ENCODE measurements around the gene PLPPR1.

PLPPR1 gene

DNA sequence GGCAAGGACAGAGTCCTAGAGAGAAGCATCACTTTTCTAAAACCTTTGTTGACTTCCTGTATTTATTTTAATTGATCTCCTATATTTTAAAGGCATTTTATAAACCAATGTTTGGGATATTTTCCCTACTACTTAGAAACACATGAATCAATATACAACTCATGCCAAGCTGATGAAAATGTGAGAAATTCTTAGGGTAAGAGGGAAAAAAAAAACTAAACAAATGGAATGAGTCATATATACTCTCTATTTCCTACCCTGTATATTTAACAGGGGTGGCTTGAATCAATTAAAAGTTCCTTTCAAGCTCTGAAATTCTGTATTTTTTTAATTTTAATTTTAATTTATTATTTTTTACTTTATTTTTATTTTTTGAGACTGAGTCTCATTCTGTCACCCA lies 336.7 kb downstream of the PLPPR1 start:
- TF ChIP-seq, protein P1, sequence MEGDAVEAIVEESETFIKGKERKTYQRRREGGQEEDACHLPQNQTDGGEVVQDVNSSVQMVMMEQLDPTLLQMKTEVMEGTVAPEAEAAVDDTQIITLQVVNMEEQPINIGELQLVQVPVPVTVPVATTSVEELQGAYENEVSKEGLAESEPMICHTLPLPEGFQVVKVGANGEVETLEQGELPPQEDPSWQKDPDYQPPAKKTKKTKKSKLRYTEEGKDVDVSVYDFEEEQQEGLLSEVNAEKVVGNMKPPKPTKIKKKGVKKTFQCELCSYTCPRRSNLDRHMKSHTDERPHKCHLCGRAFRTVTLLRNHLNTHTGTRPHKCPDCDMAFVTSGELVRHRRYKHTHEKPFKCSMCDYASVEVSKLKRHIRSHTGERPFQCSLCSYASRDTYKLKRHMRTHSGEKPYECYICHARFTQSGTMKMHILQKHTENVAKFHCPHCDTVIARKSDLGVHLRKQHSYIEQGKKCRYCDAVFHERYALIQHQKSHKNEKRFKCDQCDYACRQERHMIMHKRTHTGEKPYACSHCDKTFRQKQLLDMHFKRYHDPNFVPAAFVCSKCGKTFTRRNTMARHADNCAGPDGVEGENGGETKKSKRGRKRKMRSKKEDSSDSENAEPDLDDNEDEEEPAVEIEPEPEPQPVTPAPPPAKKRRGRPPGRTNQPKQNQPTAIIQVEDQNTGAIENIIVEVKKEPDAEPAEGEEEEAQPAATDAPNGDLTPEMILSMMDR (IDR thresholded peaks at IDR 0.05; ENCODE audit: low read depth, low read length, missing control alignments) = no peak
- H3K4me3 ChIP-seq (replicated peaks; ENCODE audit: low read depth, low read length) = no peak overlapping the region
- DNase-seq (ENCODE audit: extremely low read depth, low read depth) = no peak

DNA sequence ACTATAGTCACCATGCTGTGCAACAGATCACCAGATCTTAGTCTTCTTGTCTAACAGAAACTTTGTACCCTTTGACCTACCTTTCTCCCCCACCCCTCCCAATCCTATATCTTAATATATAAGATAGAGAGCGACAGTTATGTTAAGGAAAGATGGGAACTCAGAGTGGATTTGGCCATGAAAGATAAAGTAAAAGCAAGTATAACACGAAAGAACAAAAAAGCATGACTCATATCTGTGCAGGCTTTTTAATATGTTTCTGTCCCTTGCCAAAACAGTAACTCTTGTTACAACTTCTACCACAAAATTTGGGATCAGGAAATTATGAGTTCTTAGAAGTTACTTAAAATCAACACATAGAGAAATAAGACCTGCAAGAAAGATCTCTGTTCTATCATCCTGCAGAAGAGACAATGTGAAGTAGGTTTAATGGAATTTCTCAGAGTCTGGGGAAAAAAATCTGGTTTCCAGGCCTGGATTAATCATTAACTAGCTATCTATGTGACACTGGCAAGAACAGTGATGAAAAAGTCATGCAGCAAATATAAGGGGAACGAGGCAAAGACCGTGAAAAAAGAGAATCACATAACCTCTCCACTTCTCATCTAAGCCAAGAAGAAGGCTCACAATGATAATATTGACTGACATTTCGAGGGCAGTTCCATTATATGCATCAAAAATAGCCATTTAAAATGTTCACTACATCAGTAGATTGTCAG lies 337.7 kb downstream of the PLPPR1 start:
- DNase-seq (ENCODE audit: extremely low read depth, low read depth) = no peak
- TF ChIP-seq, protein P1 (IDR thresholded peaks at IDR 0.05; ENCODE audit: low read depth, low read length, missing control alignments) = no peak
- H3K4me3 ChIP-seq (replicated peaks; ENCODE audit: low read depth, low read length) = no peak overlapping the region

DNA sequence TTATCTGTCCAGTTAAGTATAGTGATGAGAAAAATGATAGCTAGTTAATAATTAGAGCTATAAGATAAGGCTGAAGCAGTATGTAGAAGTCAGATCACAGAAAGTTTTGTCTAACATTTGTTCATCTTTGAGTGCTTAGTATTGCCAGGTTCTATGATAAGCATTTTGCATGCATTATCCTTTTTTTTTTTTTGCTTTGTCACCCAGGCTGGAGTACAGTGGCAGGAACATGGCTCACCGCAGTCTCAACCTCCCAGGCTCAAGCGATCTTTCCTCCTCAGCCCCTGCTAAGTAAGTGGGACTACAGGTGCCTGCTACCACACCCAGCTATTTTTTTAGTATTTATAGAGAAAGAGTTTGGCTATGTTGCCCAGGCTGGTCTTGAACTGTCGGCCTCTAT lies 338.8 kb downstream of the PLPPR1 start:
- H3K4me3 ChIP-seq (replicated peaks; ENCODE audit: low read depth, low read length) = no peak overlapping the region
- TF ChIP-seq, protein P1 (IDR thresholded peaks at IDR 0.05; ENCODE audit: low read depth, low read length, missing control alignments) = no peak
- DNase-seq (ENCODE audit: extremely low read depth, low read depth) = no peak

DNA sequence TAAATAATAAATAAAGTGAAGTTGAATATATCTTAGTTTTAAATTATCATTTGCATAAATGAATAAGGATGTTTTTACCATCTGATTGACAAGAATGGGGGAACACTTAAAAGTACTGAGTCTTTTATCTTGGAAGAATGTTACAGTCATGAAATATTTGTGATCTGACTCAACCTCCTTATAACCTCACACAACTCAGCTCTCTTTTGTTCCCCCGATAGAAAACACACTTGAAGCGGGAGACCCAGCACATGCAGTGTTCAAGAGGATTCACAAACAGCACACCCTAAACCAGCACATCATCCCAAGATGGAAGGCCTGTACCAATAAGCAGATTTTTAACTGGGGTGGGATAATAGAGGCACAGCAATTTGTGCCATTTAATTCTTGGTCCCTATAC lies 340.8 kb downstream of the PLPPR1 start:
- TF ChIP-seq, protein P1 (IDR thresholded peaks at IDR 0.05; ENCODE audit: low read depth, low read length, missing control alignments) = no peak
- no peak for DNase-seq (ENCODE audit: extremely low read depth, low read depth)
- H3K4me3 ChIP-seq (replicated peaks; ENCODE audit: low read depth, low read length) = no peak overlapping the region

DNA sequence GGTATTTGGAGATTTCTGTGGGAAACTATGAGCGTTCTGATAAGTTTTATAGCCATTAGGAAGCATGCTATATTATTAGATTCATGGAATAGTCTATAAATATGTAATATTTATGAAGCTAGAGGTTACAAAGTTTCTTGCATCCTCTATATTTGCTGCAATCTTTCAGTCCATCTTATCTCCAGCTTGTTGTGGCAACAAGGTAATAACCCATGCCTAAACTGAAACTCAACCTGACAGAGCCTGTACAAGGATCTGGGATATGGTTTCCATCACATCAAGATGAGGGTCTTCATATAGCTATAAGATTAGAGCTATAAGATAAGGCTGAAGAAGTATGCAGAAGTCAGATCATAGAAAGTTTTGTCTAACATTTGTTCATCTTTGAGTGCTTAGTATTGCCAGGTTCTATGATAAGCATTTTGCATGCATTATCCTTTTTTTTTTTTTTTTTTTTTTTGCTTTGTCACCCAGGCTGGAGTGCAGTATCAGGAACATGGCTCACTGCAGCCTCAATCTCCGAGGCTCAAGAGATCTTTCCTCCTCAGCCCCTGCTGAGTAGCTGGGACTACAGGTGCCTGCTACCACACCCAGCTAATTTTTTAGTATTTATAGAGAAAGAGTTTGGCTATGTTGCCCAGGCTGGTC lies 341.5 kb downstream of the PLPPR1 start:
- TF ChIP-seq, protein P1 (IDR thresholded peaks at IDR 0.05; ENCODE audit: low read depth, low read length, missing control alignments) = no peak
- no peak for DNase-seq (ENCODE audit: extremely low read depth, low read depth)
- H3K4me3 ChIP-seq (replicated peaks; ENCODE audit: low read depth, low read length) = no peak overlapping the region

DNA sequence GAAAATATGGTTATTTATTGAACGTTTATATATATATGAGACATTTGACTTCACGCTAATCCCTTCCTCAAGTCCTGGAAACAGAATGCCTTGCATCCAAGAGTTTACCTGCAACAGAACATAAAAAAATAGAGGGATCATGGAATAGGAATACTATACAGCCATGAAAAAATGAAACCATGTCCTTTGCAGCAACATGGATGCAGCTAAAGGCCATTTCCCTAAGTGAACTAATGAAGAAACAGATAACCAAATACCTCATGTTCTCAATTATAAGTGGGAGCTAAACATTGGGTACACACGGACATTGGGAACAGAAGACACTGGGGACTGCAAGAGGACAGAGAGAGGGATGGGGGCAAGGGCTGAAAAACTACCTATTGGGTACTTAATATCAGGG lies 343.3 kb downstream of the PLPPR1 start:
- TF ChIP-seq, protein P1 (IDR thresholded peaks at IDR 0.05; ENCODE audit: low read depth, low read length, missing control alignments) = no peak
- H3K4me3 ChIP-seq (replicated peaks; ENCODE audit: low read depth, low read length) = no peak overlapping the region
- no peak for DNase-seq (ENCODE audit: extremely low read depth, low read depth)
